GF-D8 (cell line): ENCODE results near the gene CREB3L4.
"Not testable (repeated sequence)": the region's sequence is repeated elsewhere in the genome, so short reads cannot be mapped to it uniquely, and the experiment has no call there.

ENCODE experiments used
- DNase-seq: peaks from one replicate; lab custom pipeline; 2025; lab: John Stamatoyannopoulos, UW

Gene CREB3L4

GRCh38 chr1:153959454-153959853 is 8.2 kb upstream of the CREB3L4 start:
- no peak for DNase-seq

GRCh38 chr1:153960206-153960605 is 7.5 kb upstream of the CREB3L4 start:
- no peak for DNase-seq

GRCh38 chr1:153961421-153961820 is 6.3 kb upstream of the CREB3L4 start:
- no peak for DNase-seq

- peak; percentile 15 for DNase-seq
These were observed 5.3 kb upstream of the CREB3L4 start for GRCh38 chr1:153962088-153963029.

GRCh38 chr1:153963030-153963849 is 4.5 kb upstream of the CREB3L4 start, which contains the start of gene SLC39A1:
Gene SLC39A1 (minus strand): TSS chr1:153963537. CDS start chr1:153962715, 822 bp downstream.
- peak; percentile 87 for DNase-seq

GRCh38 chr1:153963850-153964331 is 3.8 kb upstream of the CREB3L4 start:
- no peak for DNase-seq

- no peak for DNase-seq
These were observed 280 bp downstream of the CREB3L4 start for GRCh38 chr1:153968000-153968363.

- no peak for DNase-seq
These were observed 706 bp downstream of the CREB3L4 start for GRCh38 chr1:153968408-153968807.

- DNase-seq: no peak
These were observed 1.3 kb downstream of the CREB3L4 start for GRCh38 chr1:153968972-153969371.

- DNase-seq: no peak
These were observed 2.6 kb downstream of the CREB3L4 start for GRCh38 chr1:153970346-153970745.

GRCh38 chr1:153973071-153973470 is 5.4 kb downstream of the CREB3L4 start:
- no peak for DNase-seq

- DNase-seq: no peak
These were observed 5.8 kb downstream of the CREB3L4 start for GRCh38 chr1:153973525-153973924.

- no peak for DNase-seq
These were observed 9.1 kb downstream of the CREB3L4 start for GRCh38 chr1:153976819-153977249.

- peak; percentile 51 for DNase-seq
These were observed 9.8 kb downstream of the CREB3L4 start, which contains the start of gene JTB for GRCh38 chr1:153977250-153978240. Gene JTB (minus strand): TSS chr1:153977674. CDS start chr1:153977252, 422 bp downstream.

- no peak for DNase-seq
These were observed 10.7 kb downstream of the CREB3L4 start for GRCh38 chr1:153978274-153978909.

GRCh38 chr1:153979091-153979490 is 11.4 kb downstream of the CREB3L4 start:
- DNase-seq: not testable (repeated sequence)

GRCh38 chr1:153981735-153982134 is 14.0 kb downstream of the CREB3L4 start:
- DNase-seq: not testable (repeated sequence)

- DNase-seq: no peak
These were observed 16.6 kb downstream of the CREB3L4 start for GRCh38 chr1:153984123-153984894.

- DNase-seq: no peak
These were observed 17.7 kb downstream of the CREB3L4 start for GRCh38 chr1:153985341-153985912.
